OCI-M2 (cell line): ENCODE measurements around the gene PIGL.
A peak's percentile ranks its signal among the peaks of the same experiment; 100 is the strongest.
"Not testable (repeated sequence)": the region's sequence is repeated elsewhere in the genome, so short reads cannot be mapped to it uniquely, and the experiment has no call there.

ENCODE experiments used
- DNase-seq: peaks from one replicate; lab custom pipeline; 2025; ENCODE audit not compliant: unreplicated experiment; lab: John Stamatoyannopoulos, UW

Gene PIGL

GRCh38 chr17:16217002-16217635, at the start of gene PIGL:
Gene PIGL, plus strand, starts transcription at chr17:16217210. Its CDS starts 17 bp downstream, at chr17:16217227.
- DNase-seq = peak; percentile 57

GRCh38 chr17:16171613-16172012, 45.4 kb upstream of the PIGL start:
- no peak for DNase-seq

GRCh38 chr17:16178836-16179235, 38.2 kb upstream of the PIGL start:
- DNase-seq = no peak

GRCh38 chr17:16181581-16181980, 35.4 kb upstream of the PIGL start:
- no peak for DNase-seq

GRCh38 chr17:16187642-16188041, 29.4 kb upstream of the PIGL start:
- DNase-seq = no peak

- DNase-seq = no peak
Measured at GRCh38 chr17:16189791-16190348, 27.1 kb upstream of the PIGL start.

GRCh38 chr17:16190703-16191360, 26.2 kb upstream of the PIGL start:
- no peak for DNase-seq

GRCh38 chr17:16191604-16192003, 25.4 kb upstream of the PIGL start:
- no peak for DNase-seq

GRCh38 chr17:16194307-16194835, 22.6 kb upstream of the PIGL start:
- DNase-seq = not testable (repeated sequence)

- no peak for DNase-seq
Measured at GRCh38 chr17:16197276-16197675, 19.7 kb upstream of the PIGL start.

GRCh38 chr17:16199093-16199492, 17.9 kb upstream of the PIGL start:
- DNase-seq = no peak

- DNase-seq = not testable (repeated sequence)
Measured at GRCh38 chr17:16201693-16202131, 15.3 kb upstream of the PIGL start.

GRCh38 chr17:16202554-16203500, 14.2 kb upstream of the PIGL start:
- not testable (repeated sequence) for DNase-seq

GRCh38 chr17:16204763-16205162, 12.2 kb upstream of the PIGL start:
- not testable (repeated sequence) for DNase-seq

GRCh38 chr17:16211590-16211989, 5.4 kb upstream of the PIGL start:
- no peak for DNase-seq

- no peak for DNase-seq
Measured at GRCh38 chr17:16212793-16213192, 4.2 kb upstream of the PIGL start.

- DNase-seq = no peak
Measured at GRCh38 chr17:16214190-16215001, 2.6 kb upstream of the PIGL start.

GRCh38 chr17:16215002-16215272, 2.1 kb upstream of the PIGL start:
- DNase-seq = no peak

- DNase-seq = peak; percentile 53
Measured at GRCh38 chr17:16215273-16215964, 1.6 kb upstream of the PIGL start, which contains the start of gene NCOR1. Gene NCOR1, minus strand, starts transcription at chr17:16215534. Its CDS starts 20,965 bp downstream, at chr17:16194569.

- DNase-seq = no peak
Measured at GRCh38 chr17:16215965-16216316, 1.1 kb upstream of the PIGL start.
